Liver (tissue), 3 donors: ENCODE data around the gene TIGIT.

Experiments
- RAD21 ChIP-seq, 2 donors: IDR thresholded peaks; 2 replicates each; pipeline ENCODE4 v1.6.1; 2016; ENCODE audit warnings: antibody characterized with exemption in 2 of 2, mild to moderate bottlenecking in 2 of 2
- TF ChIP-seq, protein P1 (sequence below): IDR thresholded peaks from 2 replicates; pipeline ENCODE4 v1.6.1; 2016; ENCODE audit warnings: antibody characterized with exemption
- TF ChIP-seq, protein P2 (sequence below): fragments of 150-350 bp; IDR thresholded peaks from 2 replicates; pipeline ENCODE4 v1.5.1; 2017; ENCODE audit warnings: improper control_type of control experiment, low read depth, low read length; ENCODE audit not compliant: missing input control
- donor health status: healthy.
- donor health status: healthy.

DNA sequence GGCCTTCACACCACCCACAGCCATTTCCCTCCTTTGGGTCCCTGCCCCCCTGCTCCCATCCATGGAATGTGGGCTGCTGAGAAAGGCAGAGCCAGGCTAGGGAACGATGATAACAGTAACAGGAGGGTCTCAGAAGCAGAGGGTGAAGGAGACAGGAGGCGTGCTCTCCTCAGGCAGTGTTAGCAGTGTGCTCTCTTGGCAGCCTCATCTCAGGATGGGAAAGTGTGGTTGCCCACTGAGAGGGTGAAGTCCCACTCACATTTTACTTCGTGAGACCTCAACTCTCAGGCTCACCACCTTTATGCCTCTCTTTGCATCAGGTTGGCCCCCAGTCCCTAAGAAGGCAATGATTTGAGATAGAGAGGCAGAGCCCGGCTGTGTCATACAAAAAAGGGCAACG is 24.5 kb downstream of the TIGIT start:
- TF ChIP-seq, protein P1, sequence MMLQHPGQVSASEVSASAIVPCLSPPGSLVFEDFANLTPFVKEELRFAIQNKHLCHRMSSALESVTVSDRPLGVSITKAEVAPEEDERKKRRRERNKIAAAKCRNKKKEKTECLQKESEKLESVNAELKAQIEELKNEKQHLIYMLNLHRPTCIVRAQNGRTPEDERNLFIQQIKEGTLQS: no peak
- TF ChIP-seq, protein P2, sequence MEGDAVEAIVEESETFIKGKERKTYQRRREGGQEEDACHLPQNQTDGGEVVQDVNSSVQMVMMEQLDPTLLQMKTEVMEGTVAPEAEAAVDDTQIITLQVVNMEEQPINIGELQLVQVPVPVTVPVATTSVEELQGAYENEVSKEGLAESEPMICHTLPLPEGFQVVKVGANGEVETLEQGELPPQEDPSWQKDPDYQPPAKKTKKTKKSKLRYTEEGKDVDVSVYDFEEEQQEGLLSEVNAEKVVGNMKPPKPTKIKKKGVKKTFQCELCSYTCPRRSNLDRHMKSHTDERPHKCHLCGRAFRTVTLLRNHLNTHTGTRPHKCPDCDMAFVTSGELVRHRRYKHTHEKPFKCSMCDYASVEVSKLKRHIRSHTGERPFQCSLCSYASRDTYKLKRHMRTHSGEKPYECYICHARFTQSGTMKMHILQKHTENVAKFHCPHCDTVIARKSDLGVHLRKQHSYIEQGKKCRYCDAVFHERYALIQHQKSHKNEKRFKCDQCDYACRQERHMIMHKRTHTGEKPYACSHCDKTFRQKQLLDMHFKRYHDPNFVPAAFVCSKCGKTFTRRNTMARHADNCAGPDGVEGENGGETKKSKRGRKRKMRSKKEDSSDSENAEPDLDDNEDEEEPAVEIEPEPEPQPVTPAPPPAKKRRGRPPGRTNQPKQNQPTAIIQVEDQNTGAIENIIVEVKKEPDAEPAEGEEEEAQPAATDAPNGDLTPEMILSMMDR: no peak
- TF ChIP-seq RAD21 (IDR thresholded peaks at IDR 0.05): no peak
